ENCODE results near the gene DAB2IP.

The DAB2IP gene

DNA sequence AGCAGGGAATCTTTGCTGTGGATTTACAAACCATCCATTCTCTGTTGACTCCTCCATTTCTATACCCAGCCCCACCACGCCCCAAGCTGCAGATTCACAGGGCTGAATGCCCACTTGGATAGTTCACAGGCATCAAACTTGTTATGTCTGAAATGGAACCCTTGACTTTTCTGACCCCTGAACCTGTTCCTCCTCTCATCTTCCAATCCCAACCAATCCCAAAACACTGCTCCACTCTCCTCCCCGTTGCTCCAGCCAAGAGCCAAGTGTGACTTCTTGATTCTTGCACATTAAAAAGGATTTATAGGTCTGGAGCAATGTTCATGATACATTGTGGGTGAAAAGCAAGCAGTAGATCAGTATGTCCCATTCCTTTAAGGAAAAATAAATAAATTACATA is 145.6 kb downstream of the DAB2IP start:
- DNase-seq (ENCODE audit: low read depth) = no peak

DNA sequence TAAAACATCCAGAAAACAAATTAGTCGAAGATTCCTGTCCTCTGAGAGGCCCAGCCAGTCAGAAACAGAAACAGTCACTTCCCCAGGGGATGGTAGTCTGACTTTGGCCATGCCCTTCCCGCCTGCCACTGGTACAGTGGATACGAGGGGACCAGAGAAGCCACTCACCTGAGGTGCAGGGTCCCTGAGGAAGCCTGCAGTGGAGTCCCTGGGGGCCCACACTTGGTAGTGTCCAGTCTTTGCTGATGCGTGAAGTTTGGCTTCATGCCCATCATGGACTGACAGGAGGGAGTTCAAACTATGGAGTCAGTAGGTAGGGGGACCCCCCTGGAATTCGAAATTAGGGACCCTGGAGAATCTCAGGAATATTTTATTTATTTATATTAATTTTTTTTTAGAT is 147.5 kb downstream of the DAB2IP start:
- no peak for DNase-seq (ENCODE audit: low read depth)

GRCh38 chr9:121800376-121800775 is 148.9 kb downstream of the DAB2IP start:
- DNase-seq (ENCODE audit: low read depth) = no peak

DNA sequence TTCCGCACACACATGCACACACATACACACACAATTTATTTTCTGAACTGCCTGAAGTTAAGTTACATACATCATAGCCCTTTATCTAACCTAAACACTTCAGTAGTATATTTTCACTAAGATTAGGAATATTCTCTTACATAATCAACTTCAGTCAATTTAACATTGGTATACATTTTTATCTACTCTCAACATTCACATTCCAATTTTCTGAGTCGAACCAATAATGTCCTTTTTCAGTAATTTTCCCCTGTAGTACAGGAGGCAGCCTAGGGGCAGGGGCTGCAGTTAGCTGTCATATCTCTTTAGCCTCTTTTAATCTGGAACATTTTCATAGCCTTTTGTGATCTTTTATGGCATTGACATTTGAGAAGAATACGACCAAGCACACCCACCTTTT is 150.1 kb downstream of the DAB2IP start:
- DNase-seq (ENCODE audit: low read depth) = no peak

DNA sequence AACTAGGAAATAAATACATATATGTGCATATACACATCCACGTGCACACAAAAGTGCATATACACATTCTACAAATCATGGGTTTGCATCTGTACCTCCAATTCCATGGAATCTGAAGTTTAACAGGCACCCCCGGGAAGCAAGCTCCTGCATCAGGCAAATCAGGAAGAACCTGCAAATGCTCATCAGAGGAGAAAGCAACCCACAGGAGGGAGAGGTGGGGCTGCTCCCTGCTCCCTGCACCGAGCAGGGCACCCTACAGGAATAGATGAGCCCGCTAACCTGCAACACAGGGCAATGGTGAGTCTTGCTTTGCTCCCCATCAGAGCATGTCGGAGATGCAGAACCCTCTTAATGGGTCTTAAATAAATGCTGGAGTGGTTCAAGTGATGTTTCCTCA is 151.3 kb downstream of the DAB2IP start:
- no peak for DNase-seq (ENCODE audit: low read depth)

DNA sequence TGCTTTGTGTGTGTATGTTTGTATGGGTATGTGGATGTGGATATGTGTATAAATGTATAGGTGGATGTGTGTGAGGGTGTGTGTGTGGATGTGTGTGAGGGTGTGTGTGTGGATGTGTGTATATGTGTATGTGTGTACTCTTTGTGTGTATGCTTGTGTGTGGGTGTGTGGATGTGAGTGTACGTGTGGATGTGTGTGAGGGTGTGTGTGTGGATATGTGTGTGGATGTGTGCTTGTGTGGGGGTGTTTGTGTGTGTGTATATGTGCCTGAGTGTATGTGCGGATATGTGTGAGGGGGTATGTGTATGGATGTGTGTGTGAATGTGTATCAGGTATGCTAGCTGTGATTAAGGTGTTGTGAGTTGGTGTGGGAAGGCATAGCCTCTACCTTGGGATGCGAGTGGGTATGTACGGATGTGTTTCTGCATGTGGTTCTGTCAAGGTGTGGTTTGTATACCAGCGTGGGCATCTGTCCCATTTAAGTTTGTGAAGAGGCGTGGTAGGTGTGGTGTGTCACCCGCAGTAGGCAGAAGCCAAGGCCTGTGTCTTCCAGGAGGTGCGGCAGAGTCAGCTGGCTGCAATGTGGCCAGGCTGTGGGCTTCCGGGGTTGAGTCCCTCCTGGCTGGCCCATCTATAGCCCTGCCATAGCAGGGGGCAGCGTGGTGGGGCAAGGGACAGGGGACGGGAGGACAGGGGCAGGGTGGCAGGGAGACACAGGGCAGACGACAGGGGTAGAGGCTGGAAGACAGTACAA is 155.8 kb downstream of the DAB2IP start:
- no peak for DNase-seq (ENCODE audit: low read depth)

DNA sequence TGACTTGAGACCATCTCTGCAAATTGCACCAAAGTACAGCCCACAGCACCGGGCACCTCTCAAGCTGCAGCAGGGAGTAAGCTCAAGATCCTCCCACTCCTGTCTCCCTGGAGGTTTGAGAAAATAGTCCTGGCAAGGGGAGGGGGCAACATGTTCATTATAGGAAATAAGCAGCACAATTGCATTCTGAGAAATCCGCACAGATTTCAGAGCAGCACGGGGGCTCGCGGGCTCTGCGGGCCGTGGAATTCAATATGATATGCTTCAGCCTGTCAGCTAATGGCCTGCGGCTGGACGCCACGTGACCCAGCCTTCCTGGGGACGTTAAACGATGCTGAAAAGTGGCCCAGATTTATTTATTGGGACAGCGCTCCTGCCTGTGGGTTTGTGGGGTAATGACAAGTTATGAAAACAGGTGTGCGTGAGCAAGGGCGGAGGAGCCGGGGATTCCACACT is 156.4 kb downstream of the DAB2IP start:
- no peak for DNase-seq (ENCODE audit: low read depth)

DNA sequence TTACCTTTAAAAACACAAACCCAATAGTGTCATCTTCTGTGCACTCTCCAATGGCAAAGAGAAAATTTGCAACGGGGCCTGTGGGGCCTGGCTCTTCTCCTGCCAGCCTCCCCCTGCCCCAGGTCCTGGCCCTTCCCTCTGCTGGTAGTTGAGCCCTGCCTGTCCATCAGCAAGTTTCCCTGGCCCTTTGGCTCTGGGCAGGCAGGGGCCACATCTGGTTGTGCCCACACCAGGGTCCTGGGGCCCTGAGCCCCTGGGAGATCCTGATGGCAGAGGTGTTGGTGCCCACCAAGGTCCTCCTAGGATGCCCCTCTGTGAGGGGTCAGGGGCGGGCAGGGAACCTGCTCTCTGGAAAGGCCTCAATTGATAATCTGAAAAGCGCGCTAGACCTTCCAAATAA is 157.3 kb downstream of the DAB2IP start:
- DNase-seq (ENCODE audit: low read depth) = no peak

DNA sequence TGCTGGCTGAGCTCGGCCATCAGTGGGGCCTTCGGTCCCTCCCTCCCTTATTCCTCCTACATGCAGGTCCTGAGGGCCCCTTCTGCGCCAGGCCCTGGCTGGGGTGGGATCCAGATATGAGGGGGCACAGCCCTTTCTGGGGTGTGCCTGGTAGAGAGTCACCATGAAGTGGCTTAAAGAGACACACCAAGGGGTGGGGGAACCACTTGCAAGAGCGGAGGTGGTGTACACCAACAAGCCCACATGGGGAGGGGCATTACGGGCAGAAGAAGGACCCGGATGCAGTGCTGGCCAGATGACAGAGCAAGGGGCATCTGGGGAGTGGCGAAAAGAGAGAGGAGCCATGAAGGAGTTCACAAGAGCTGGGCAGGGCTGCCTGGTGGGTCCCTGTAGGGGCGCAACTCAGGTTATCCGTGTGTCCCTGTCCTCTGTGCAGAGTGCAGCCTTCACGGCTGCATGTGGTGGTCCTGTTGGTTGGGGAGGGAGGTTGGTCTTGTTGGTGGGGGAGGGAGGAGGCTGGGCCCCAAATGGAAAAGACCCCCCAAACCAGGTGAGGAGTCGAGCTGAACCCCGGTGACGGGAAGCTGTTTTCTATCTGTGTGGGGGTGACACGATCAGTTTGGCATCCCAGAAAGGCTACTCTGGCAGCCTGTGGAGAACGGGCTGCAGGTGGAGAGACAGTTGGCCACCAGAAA is 158.1 kb downstream of the DAB2IP start:
- DNase-seq (ENCODE audit: low read depth) = no peak

DNA sequence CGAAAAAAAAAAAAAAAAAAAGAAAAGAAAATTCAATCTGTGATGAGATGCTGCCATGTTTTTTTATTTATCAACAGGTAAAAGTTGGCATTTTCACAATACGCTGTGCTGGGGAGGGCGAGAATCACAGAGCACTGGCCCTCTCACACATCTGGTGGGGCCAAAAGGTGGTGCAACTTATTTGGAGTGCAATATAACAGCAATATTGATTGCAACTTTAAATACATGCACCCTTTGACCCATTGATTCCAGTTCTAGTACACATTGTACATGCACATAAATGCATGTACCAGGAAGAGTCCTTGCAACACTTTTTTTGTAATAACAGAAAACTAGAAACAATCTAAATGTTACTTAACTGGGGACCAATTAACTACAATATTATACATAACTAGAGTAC is 159.1 kb downstream of the DAB2IP start:
- no peak for DNase-seq (ENCODE audit: low read depth)

GRCh38 chr9:121811140-121811539 is 159.7 kb downstream of the DAB2IP start:
- no peak for DNase-seq (ENCODE audit: low read depth)

DNA sequence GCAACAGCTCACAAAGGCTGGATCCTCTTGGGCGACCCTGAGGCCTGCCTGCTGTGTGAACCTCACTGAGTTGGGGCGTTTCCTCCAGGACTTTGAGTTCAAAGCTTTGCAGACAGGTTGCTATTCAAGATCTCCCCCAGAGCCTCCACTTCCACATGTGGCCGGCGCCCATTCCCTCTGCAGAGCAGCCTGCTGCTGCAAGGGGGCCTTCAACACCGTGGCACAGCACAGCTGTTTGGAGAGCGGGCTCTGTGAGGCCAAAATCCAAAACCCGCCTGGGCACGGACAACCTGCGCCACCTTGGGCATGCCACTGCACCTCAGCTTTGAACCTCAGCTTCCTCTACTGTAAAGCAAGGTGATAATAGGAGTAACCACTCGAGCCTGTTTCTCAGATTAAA is 160.3 kb downstream of the DAB2IP start:
- no peak for DNase-seq (ENCODE audit: low read depth)

GRCh38 chr9:121812159-121812735 is 160.8 kb downstream of the DAB2IP start:
- DNase-seq (ENCODE audit: low read depth) = no peak

- DNase-seq (ENCODE audit: low read depth) = no peak
Measured at GRCh38 chr9:121813519-121814210, 162.2 kb downstream of the DAB2IP start.

DNA sequence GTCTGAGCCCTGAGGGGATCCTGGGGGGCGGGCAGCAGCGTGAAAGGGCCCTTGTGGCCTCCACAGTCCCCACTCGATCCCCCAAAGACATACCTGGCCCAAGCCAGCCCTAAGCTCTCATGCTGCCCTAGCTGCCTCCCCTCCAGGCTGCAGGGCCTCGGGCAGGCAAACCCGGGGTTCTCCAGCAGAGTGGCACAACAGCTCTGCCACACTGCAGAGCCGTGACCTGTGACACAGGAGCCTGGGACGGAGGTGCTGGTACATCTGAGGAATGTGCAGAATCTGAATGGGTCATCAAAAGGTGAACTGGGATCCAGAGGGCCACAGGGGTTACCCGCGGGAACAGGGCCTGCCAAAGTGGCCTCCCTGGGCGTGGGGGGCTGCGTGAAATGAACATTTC is 163.2 kb downstream of the DAB2IP start:
- no peak for DNase-seq (ENCODE audit: low read depth)

- DNase-seq (ENCODE audit: low read depth) = no peak
Measured at GRCh38 chr9:121815084-121815483, 163.7 kb downstream of the DAB2IP start.

- DNase-seq (ENCODE audit: low read depth) = no peak
Measured at GRCh38 chr9:121815546-121816448, 164.4 kb downstream of the DAB2IP start.

DNA sequence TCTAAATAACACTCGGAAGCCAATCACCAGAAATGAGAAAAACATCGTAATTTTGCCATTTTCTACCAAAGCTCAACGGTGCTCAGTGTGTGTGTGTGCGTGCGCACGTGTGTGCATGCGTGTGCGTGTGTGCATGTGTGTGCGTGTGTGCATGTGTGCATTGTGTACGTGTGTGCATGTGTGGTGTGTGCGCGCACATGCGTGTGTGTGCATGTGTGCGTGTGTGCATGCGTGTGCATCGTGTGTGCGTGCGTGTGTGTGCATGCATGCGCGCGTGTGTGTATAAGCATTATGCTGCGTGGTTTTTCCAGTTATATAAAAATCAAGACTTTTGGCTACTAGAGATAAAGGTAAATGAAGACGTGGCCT is 165.0 kb downstream of the DAB2IP start:
- no peak for DNase-seq (ENCODE audit: low read depth)

DNA sequence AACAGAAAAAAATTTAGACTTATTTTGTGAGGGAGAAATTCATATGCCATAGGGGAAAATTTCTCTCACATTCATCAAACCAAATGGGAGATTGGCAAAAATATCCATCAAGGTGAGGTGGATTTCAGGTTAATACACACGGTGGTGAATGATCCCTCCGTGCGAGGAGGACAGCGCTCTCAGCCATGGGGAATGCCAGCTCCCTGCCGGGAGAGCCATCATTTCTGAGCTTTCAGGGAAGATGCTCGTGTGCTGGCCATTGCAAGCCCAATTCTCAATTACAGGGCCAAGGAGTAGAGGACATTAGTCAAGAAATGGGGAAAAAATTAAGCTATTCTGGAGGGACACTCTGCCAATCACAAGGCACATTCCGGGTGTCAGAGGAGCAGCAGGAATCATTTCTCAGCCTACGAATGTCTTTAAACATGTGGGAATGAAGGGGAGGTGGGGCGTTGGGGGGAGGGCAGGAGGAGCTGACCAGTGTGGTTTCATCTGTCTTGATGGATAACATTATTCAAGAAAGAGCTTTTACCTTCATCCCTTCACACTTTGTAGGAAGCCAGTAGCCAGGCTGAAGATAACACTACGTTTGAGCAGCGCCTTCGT is 165.5 kb downstream of the DAB2IP start:
- no peak for DNase-seq (ENCODE audit: low read depth)

DNA sequence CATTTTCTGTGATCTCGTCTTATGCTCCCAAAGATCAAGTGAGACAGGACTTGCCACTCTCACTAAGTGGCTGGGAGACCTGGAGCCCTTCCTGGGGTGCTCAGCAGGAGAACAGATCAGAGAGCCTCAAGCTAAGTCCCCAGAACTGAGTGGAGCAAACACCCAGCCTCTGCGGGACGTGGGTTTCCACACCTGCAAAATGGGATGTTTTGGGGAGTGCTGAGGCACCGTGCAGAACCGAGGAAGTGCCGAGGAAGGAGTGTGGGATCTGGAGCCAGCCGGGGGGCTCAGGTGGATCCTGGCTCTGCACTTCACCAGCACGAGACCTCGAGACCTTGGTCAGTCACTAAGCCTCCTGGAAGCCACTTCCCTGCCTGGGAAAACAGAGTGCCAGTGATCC is 166.0 kb downstream of the DAB2IP start:
- no peak for DNase-seq (ENCODE audit: low read depth)

DNA sequence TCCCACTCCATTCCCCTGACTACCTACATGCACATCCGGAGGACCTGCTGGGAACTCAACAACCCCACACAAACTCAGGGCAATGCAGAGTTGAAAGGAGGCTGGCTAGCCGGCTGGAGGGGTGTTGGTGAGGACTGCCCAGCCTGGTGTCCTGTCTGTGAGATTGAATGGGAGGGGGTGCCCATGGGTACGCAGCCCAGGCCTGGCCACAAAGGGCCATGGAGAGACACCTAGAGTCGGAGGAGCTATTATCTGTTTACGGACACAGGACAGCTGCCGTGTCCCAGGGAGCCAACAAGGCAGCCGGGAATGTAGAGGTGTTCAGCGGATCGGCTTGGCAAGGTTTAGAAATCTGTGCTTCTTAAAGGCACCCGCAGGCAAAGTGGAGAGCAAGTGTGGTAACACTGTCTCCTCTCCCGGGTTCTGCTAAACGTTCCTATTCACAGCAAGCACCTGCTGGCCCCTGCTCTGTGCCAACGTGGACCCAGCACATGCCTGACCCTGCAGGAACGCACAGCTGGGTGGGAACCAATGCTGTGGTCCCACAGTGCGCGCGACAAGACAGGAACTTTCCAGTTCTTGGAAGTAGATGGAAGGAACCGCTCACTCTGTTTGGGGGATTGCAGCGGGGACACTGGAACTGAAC is 166.7 kb downstream of the DAB2IP start:
- DNase-seq (ENCODE audit: low read depth) = no peak
